Hindlimb muscle (tissue), 1 donor: ENCODE data around the gene ADCY4. TPM values are rescaled to one million over a fixed set of nuclear protein-coding genes. Genes with fewer than 3 reads are reported as not detected.

Source experiments
- DNase-seq: peaks from one replicate; pipeline ENCODE4 v3.0.0-alpha.2; 2013
- polyA plus RNA-seq: library from polyadenylated mRNA; unstranded; fragments of 120-200 nt; gene quantifications from one replicate; pipeline ENCODE4 v1.2.1, GENCODE V29; 2013; ENCODE audit not compliant: insufficient read length

ADCY4 gene
- polyA plus RNA-seq, 1 donor, result 17.0 TPM

GRCh38 chr14:24296341-24297157 is 38.3 kb downstream of the ADCY4 start:
- DNase-seq, result peak; percentile 58

- no peak for DNase-seq
Measured at GRCh38 chr14:24293525-24293924, 41.3 kb downstream of the ADCY4 start.

GRCh38 chr14:24292118-24292807 is 42.6 kb downstream of the ADCY4 start:
- no peak for DNase-seq

- no peak for DNase-seq
Measured at GRCh38 chr14:24291446-24292117, 43.3 kb downstream of the ADCY4 start.

GRCh38 chr14:24290746-24291145 is 44.1 kb downstream of the ADCY4 start:
- DNase-seq, result no peak

- no peak for DNase-seq
Measured at GRCh38 chr14:24289649-24290280, 45.1 kb downstream of the ADCY4 start.

GRCh38 chr14:24286996-24287395 is 47.9 kb downstream of the ADCY4 start:
- no peak for DNase-seq

GRCh38 chr14:24285351-24285750 is 49.5 kb downstream of the ADCY4 start:
- DNase-seq, result no peak

GRCh38 chr14:24284501-24285035 is 50.3 kb downstream of the ADCY4 start:
- no peak for DNase-seq

- no peak for DNase-seq
Measured at GRCh38 chr14:24283796-24284460, 50.9 kb downstream of the ADCY4 start.

- DNase-seq, result no peak
Measured at GRCh38 chr14:24282736-24283135, 52.1 kb downstream of the ADCY4 start.

GRCh38 chr14:24281636-24282035 is 53.2 kb downstream of the ADCY4 start:
- DNase-seq, result no peak

- DNase-seq, result no peak
Measured at GRCh38 chr14:24280797-24281460, 53.9 kb downstream of the ADCY4 start.

- no peak for DNase-seq
Measured at GRCh38 chr14:24279301-24280186, 55.3 kb downstream of the ADCY4 start.

- DNase-seq, result no peak
Measured at GRCh38 chr14:24278424-24278823, 56.4 kb downstream of the ADCY4 start.

GRCh38 chr14:24277606-24278321 is 57.1 kb downstream of the ADCY4 start:
- DNase-seq, result no peak

- DNase-seq, result no peak
Measured at GRCh38 chr14:24277071-24277470, 57.8 kb downstream of the ADCY4 start.

GRCh38 chr14:24274101-24274543 is 60.7 kb downstream of the ADCY4 start:
- no peak for DNase-seq

GRCh38 chr14:24273422-24273998 is 61.4 kb downstream of the ADCY4 start:
- DNase-seq, result no peak
